ENCODE data around the gene BCAT1. TPM values are rescaled to one million over a fixed set of nuclear protein-coding genes. Genes with fewer than 3 reads are reported as not detected.
"Not testable (repeated sequence)": the region's sequence is repeated elsewhere in the genome, so short reads cannot be mapped to it uniquely, and the experiment has no call there.

BCAT1 gene
- total RNA-seq, 2 donors from 2014 or later: 53.4 to 71.1 TPM

- no peak overlapping the region for H3K4me3 Mint-ChIP-seq
- peaks cover 58% of the 10 kb centered on the region for H3K4me1 Mint-ChIP-seq (ENCODE audit: low read depth)
- ATAC-seq (replicated peaks in 1 of 2) (no peak), DNase-seq (no peak)
- H3K27me3 Mint-ChIP-seq (ENCODE audit: low read depth): peaks cover 47% of the 10 kb centered on the region
- no peaks in the 10 kb centered on the region for H3K9me3 Mint-ChIP-seq
- peak overlapping the region; percentile 24 for H3K27ac Mint-ChIP-seq
- H3K36me3 Mint-ChIP-seq (ENCODE audit: insufficient read depth in 2 of 2): peaks cover 1 to 3% of the 10 kb centered on the region in 2 donors
These were observed 1.4 kb upstream of the BCAT1 start for GRCh38 chr12:24950231-24950834.

GRCh38 chr12:24948420-24948756 is 513 bp downstream of the BCAT1 start:
- Mint-ChIP-seq H3K4me1 (ENCODE audit: low read depth) (peaks cover 54% of the 10 kb centered on the region), H3K27ac (peak overlapping the region; percentile 89), H3K36me3 (ENCODE audit: insufficient read depth in 2 of 2) (peaks cover 1 to 8% of the 10 kb centered on the region in 2 donors), H3K9me3 (no peaks in the 10 kb centered on the region), H3K27me3 (ENCODE audit: low read depth) (peaks cover 48% of the 10 kb centered on the region), H3K4me3 (peak overlapping the region; percentile 94 to 95)
- peak; percentile 35 to 42 for DNase-seq
- peak; percentile 52 to 61 for ATAC-seq (replicated peaks in 1 of 2)

GRCh38 chr12:24947541-24948419 is 1.1 kb downstream of the BCAT1 start:
- Mint-ChIP-seq H3K4me1 (ENCODE audit: low read depth) (peaks cover 54% of the 10 kb centered on the region), H3K9me3 (no peaks in the 10 kb centered on the region), H3K36me3 (ENCODE audit: insufficient read depth in 2 of 2) (peaks cover 1 to 8% of the 10 kb centered on the region in 2 donors), H3K27me3 (ENCODE audit: low read depth) (peaks cover 43% of the 10 kb centered on the region), H3K27ac (peak overlapping the region; percentile 28), H3K4me3 (peak overlapping the region; percentile 94 to 95)
- no peak for ATAC-seq (replicated peaks in 1 of 2)
- no peak for DNase-seq

- ATAC-seq (replicated peaks in 1 of 2) (no peak), DNase-seq (no peak)
- peaks cover 54% of the 10 kb centered on the region for H3K4me1 Mint-ChIP-seq (ENCODE audit: low read depth)
- H3K4me3 Mint-ChIP-seq: no peak overlapping the region
- H3K36me3 Mint-ChIP-seq (ENCODE audit: insufficient read depth in 2 of 2): peaks cover 5 to 11% of the 10 kb centered on the region in 2 donors
- no peak overlapping the region for H3K27ac Mint-ChIP-seq
- H3K9me3 Mint-ChIP-seq: peaks cover 0 to 2% of the 10 kb centered on the region in 2 donors
- H3K27me3 Mint-ChIP-seq (ENCODE audit: low read depth): peaks cover 57% of the 10 kb centered on the region
These were observed 3.1 kb downstream of the BCAT1 start for GRCh38 chr12:24945845-24946244.

- Mint-ChIP-seq H3K4me1 (ENCODE audit: low read depth) (peaks cover 46% of the 10 kb centered on the region), H3K9me3 (peaks cover 0 to 2% of the 10 kb centered on the region in 2 donors), H3K4me3 (no peak overlapping the region), H3K27ac (no peak overlapping the region), H3K27me3 (ENCODE audit: low read depth) (peaks cover 53% of the 10 kb centered on the region), H3K36me3 (ENCODE audit: insufficient read depth in 2 of 2) (peaks cover 5 to 11% of the 10 kb centered on the region in 2 donors)
- no peak for ATAC-seq (replicated peaks in 1 of 2)
- no peak for DNase-seq
These were observed 3.9 kb downstream of the BCAT1 start for GRCh38 chr12:24945039-24945438.

- Mint-ChIP-seq H3K4me1 (ENCODE audit: low read depth) (peaks cover 42% of the 10 kb centered on the region), H3K36me3 (ENCODE audit: insufficient read depth in 2 of 2) (peaks cover 5 to 11% of the 10 kb centered on the region in 2 donors), H3K27me3 (ENCODE audit: low read depth) (peaks cover 48% of the 10 kb centered on the region), H3K27ac (no peak overlapping the region), H3K9me3 (peaks cover 0 to 2% of the 10 kb centered on the region in 2 donors), H3K4me3 (no peak overlapping the region)
- no peak for DNase-seq
- no peak for ATAC-seq (replicated peaks in 1 of 2)
These were observed 4.3 kb downstream of the BCAT1 start for GRCh38 chr12:24944601-24944975.

- peaks cover 5 to 10% of the 10 kb centered on the region in 2 donors for H3K36me3 Mint-ChIP-seq (ENCODE audit: insufficient read depth in 2 of 2)
- peaks cover 0 to 2% of the 10 kb centered on the region in 2 donors for H3K9me3 Mint-ChIP-seq
- peaks cover 37% of the 10 kb centered on the region for H3K4me1 Mint-ChIP-seq (ENCODE audit: low read depth)
- no peak overlapping the region for H3K4me3 Mint-ChIP-seq
- ATAC-seq (replicated peaks in 1 of 2): no peak
- no peak overlapping the region for H3K27ac Mint-ChIP-seq
- peaks cover 44% of the 10 kb centered on the region for H3K27me3 Mint-ChIP-seq (ENCODE audit: low read depth)
- no peak for DNase-seq
These were observed 4.8 kb downstream of the BCAT1 start for GRCh38 chr12:24943947-24944600.

GRCh38 chr12:24940157-24940556 is 8.7 kb downstream of the BCAT1 start:
- H3K36me3 Mint-ChIP-seq (ENCODE audit: insufficient read depth in 2 of 2): peaks cover 3 to 10% of the 10 kb centered on the region in 2 donors
- no peak overlapping the region for H3K27ac Mint-ChIP-seq
- no peak overlapping the region for H3K4me3 Mint-ChIP-seq
- no peak for ATAC-seq (replicated peaks in 1 of 2)
- no peak for DNase-seq
- H3K9me3 Mint-ChIP-seq: peaks cover 0 to 2% of the 10 kb centered on the region in 2 donors
- H3K27me3 Mint-ChIP-seq (ENCODE audit: low read depth): peaks cover 37% of the 10 kb centered on the region
- peaks cover 12% of the 10 kb centered on the region for H3K4me1 Mint-ChIP-seq (ENCODE audit: low read depth)

- not testable (repeated sequence) for H3K27ac Mint-ChIP-seq; H3K4me1 Mint-ChIP-seq (ENCODE audit: low read depth); H3K4me3 Mint-ChIP-seq; H3K36me3 Mint-ChIP-seq (ENCODE audit: insufficient read depth in 2 of 2); ATAC-seq (replicated peaks in 1 of 2); DNase-seq; H3K9me3 Mint-ChIP-seq
- H3K27me3 Mint-ChIP-seq (ENCODE audit: low read depth): peaks cover 32% of the 10 kb centered on the region
These were observed 9.3 kb downstream of the BCAT1 start for GRCh38 chr12:24939551-24939950.

- no peak overlapping the region for H3K4me3 Mint-ChIP-seq
- H3K27me3 Mint-ChIP-seq (ENCODE audit: low read depth): peaks cover 25% of the 10 kb centered on the region
- DNase-seq: no peak
These were observed 10.6 kb downstream of the BCAT1 start for GRCh38 chr12:24938341-24938740.

GRCh38 chr12:24937553-24938244 is 11.2 kb downstream of the BCAT1 start:
- no peak for DNase-seq
- H3K9me3 Mint-ChIP-seq: peaks cover 0 to 2% of the 10 kb centered on the region in 2 donors
- no peak overlapping the region for H3K27ac Mint-ChIP-seq
- no peak for ATAC-seq (replicated peaks in 1 of 2)
- H3K4me3 Mint-ChIP-seq: no peak overlapping the region
- no peaks in the 10 kb centered on the region for H3K4me1 Mint-ChIP-seq (ENCODE audit: low read depth)
- peaks cover 3% of the 10 kb centered on the region in 2 donors for H3K36me3 Mint-ChIP-seq (ENCODE audit: insufficient read depth in 2 of 2)
- peaks cover 23% of the 10 kb centered on the region for H3K27me3 Mint-ChIP-seq (ENCODE audit: low read depth)

More at GRCh38 chr12:24938341-24938740, 10.6 kb downstream of the BCAT1 start:
- no peaks in the 10 kb centered on the region for H3K4me1 Mint-ChIP-seq (ENCODE audit: low read depth)
- ATAC-seq (replicated peaks in 1 of 2): no peak
- H3K27ac Mint-ChIP-seq: no peak overlapping the region
- H3K36me3 Mint-ChIP-seq (ENCODE audit: insufficient read depth in 2 of 2): peaks cover 3% of the 10 kb centered on the region in 2 donors
- peaks cover 0 to 2% of the 10 kb centered on the region in 2 donors for H3K9me3 Mint-ChIP-seq

- no peak overlapping the region for H3K4me3 Mint-ChIP-seq
- no peaks in the 10 kb centered on the region for H3K36me3 Mint-ChIP-seq (ENCODE audit: insufficient read depth in 2 of 2)
- peaks cover 12% of the 10 kb centered on the region for H3K4me1 Mint-ChIP-seq (ENCODE audit: low read depth)
- DNase-seq: no peak
- H3K27ac Mint-ChIP-seq: no peak overlapping the region
- ATAC-seq (replicated peaks in 1 of 2): no peak
- peaks cover 29% of the 10 kb centered on the region for H3K27me3 Mint-ChIP-seq (ENCODE audit: low read depth)
- no peaks in the 10 kb centered on the region for H3K9me3 Mint-ChIP-seq
These were observed 15.1 kb downstream of the BCAT1 start for GRCh38 chr12:24933694-24934407.

Data from activated T-cell treated with anti-CD3 and anti-CD28 coated beads, Interleukin-2, amount 50 U/mL, for 72 hours (primary cell).